ENCODE results near the gene PEPD.
A peak's percentile ranks its signal among the peaks of the same experiment; 100 is the strongest.

Gene PEPD

DNA sequence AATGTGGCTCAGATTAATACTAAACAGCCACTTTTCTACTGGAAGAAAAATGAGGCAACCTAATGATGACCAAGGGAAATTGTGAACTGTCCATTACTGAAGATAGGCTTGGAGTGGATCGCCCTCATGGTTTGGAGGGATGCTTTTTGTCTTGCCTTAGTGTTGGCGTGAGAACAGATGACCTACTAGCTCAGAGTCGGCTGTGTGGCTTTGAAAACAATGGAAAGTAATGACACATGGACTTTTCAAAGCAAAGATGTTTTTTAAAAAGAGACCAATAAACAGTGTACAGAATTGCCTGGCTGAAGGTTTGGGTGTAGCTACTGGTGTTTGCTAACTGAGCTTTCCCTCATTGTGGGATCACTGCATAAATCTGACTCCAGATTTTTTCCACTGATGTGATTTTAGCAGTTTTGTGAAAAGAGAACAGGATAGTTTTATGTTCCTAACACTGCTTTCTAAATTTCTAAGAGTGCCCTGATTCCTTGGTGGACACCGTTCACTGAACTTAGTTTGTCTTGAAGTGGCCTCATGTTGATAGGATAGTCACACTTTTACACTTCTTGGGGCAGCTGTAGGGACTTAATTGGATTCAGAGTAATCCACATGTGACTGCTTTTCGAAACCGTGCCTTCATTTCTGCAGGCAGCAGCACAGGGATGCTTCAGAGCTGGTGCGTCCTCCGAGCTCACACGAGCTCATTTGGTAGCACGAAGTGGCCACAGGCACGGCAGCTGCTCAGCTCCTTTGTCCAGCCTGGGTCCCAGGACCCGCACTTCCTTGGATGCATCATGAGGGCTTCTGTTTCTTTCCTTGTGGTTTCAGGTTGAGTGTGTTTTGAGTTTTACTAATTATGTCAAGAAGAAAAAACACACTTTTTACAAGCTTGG, 143.8 kb downstream of the PEPD start:
- DNase-seq: no peak

DNA sequence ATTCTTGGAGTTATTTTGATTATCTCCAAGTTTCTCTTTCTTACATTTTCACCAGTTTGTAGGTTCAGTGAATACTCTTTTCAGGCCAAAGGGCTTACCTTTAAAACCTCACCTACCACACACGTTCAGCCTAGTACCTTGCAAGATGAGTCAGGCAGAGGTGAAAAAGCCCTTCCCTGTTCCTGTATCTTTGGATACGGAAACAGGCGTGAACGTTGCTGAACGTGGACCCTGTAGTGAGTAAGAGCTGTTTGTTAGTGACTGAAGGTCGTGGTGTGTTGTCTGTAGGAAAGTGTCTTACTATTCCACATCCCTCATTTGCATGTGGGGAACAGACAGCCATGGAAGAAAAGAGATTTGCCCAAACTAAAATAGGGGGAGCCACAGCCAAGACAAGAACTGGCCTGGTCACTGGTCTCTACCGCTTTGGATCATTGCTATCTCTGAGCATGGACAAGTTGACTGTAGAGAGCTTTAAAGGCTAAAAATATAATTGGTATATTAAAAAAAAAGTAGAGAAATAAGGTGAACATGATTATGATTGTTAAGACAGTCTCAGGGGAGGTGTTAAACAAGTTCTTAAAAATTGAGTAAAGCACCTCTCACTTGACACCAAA, 144.5 kb downstream of the PEPD start:
- DNase-seq: no peak

DNA sequence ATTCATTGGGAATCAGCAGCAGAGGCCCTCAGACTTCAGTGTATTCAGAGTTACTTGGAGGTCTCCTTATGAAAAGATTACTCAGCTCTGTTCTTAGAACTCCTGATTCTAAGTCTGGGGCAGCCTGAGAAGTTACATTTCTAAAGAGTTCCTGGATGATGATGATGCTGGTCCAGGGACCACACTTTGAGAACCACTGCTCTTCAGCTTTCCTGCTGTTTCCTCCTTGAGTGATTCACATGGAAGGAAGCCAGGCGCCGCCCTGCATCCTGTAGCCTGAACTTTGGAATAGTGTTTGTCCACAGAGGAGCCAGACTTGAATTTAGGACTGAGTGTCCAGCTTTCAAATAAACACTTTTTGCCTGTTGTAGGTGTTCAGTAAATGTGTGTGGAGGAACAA, 145.2 kb downstream of the PEPD start:
- DNase-seq: peak; percentile 91

DNA sequence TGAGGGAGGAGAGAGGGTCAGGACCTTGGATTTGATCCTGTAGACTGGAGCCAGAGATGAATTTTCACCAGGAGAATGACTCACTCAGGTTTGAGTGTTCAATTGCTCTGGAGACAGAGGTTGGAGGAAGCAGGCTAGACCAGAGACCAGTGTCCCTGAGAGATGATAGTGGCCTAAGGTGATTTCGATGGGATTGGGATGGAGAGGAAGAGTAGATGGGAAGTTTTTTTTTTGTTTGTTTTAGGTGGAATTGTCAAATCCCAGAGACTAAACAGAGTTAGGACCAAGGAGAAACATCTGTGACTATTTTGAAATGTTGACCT, 145.8 kb downstream of the PEPD start:
- DNase-seq: peak; percentile 56

DNA sequence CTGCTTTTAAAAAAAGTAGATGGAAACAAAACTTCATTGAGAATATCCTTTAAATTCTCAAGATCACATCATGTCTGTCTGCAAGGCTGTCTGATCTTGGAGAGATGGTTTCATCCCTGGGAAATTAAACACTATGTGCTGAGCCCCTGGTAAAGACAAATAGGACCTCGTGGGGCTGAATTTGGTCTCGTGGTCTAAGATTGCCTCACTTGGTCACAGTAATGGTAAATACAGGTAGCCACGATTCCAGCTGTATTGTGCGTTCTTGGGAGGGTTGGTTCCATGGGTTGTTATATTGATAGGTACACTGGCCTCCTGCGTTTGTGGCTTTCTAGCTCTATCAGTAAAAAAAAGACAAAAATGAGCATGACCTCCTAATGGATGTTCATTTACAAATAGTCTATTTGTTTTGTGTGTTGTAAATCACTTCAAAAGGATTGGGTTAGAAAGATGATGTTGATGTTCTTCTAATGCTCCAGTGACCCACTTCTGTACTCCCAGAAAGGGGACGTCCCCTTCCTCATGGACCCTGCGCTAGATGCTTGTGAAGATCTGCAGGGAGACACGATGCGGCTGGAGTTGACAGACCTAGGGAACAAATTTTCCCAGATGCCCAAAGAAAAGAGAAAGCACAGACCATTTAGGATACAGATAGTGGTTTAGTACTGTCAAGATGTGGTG, 146.3 kb downstream of the PEPD start:
- no peak for DNase-seq

DNA sequence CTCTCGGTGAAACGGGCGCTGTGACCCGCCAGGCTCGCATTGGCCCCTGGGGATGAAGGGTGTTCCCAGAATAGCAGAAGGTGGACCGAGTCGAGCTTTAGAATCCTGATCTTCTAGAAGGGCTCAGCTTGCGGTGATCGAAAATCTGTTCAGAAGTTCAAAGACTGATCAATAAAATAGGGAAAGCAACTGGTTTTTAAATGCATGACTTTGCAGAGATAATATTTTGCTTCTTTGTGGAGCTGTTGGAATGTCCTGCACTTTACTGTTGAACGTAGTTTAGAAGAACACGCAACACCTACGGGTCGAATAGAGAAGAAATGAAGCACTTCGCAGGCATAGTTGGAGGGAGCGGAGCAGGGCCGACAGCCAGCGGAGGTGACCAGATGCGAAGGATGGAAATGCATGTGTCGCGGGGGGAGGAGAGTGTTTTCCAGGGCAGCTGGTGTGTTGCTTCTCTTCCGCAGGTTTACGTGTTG, 147.3 kb downstream of the PEPD start:
- DNase-seq: peak; percentile 27

DNA sequence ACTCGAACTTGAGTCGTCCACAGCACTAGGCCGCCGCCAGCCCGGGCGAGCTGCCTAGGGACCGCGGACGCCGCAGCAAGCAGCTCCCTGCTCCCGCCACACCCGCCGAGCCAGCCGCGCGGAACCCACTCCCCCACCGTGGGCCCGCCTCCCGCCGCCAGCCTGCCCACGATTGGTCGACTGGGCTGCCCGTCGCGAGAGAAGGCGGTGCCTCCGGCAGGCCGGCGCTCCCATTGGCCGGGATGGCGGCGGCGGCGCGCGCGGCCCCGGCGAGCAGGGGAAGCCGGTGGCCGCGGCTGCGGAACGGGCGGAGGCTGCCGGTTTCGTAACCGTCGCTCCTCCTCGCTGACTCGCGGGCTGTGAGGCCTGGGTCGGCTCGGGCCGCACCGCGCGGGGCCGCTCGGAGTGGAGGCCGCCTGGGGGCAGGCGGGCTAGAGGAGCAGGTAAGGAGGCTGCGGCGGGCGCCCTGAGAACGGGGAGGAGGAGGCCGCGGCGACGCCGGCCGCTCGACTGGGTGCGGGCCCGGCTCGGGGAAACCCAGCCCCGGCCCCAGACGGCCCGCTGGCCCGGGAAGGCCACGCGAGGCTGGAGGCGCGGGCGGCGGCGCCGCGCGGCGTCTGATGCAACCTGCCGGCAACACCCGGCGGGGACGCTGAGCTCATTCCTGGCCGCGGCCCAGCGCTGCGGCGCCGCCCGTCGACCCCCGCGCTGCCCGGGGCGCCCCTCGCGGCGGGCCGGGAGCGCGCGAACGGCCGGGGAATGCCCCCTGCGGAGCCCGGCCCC, 147.9 kb downstream of the PEPD start, which contains the start of gene CEBPG:
CEBPG (plus strand) TSS at position 257 of the 783 bp plus-strand sequence. CDS start 5,531 bp downstream, outside the sequence.
- DNase-seq: peak; percentile 92

DNA sequence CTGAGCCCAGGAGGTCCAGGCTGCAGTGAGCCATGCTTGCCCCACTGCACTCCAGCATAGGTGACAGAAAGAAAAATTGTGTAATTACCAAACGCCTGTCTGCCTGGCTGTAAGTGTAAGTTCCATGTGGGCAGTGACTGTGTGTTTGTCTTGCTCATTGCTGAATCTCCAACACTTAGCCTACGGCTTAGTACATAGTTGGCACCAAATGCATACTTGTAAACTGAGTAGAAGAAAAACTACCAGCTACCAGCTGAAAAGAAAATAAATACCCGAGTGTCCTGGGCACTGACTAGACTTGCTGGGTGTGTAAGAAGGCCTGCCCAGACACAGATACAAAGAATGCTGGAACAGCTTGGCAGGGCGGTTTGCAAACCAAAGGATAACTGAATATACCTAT, 150.8 kb downstream of the PEPD start:
- no peak for DNase-seq

DNA sequence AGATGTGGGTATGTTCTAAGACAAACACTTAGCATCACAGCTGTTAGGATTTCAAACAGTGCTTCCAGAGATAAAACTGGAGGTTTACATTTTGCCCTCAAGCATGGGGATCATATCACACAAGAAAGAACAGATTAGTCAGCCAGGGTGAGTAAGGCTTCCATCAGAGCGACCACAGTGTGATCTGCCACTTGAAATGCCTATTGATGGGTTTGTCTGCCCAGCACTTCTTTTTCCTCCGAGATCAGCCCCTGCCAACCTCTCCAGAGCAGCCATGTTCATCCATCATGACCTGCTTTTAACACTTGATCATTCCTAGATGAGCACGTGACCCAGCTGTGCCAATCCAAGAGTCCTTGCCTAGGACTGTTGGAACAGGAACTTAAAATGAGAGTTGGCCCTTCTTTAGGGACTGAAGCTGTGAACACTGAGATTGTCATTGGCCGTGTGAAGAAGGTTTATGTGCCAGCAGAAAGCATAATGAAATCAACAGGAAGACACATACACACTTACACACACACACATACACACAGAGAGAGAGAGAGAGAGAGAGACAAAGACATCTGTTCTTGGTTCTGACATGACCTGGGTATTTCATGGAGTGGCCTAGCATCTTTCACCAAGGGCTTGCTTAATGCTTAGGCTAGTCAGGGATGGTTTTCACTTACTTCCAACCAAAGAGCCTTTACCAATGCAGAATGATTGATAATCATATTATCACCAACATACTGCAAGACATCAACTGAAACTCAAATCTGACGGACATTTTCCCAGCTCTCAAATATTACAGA, 153.3 kb downstream of the PEPD start:
- DNase-seq: no peak

DNA sequence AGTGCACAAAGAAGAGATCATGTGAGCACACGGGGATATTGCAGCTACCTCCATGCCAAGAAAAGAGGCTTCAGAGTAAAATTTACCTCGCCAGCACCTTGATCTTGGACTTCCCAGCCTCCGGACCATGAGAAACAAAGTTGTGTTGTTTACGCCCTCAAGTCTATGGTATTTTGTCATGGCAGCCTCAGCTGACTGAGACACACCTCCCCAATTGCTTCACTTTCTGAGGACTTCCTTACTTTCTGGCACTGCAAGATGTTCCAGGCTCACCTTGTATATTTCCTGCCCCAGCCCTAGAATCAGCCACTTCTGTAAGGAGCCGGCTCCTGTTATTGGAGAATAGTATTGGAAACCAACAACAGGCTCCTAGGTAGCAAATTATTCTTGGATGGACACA, 154.7 kb downstream of the PEPD start:
- no peak for DNase-seq

DNA sequence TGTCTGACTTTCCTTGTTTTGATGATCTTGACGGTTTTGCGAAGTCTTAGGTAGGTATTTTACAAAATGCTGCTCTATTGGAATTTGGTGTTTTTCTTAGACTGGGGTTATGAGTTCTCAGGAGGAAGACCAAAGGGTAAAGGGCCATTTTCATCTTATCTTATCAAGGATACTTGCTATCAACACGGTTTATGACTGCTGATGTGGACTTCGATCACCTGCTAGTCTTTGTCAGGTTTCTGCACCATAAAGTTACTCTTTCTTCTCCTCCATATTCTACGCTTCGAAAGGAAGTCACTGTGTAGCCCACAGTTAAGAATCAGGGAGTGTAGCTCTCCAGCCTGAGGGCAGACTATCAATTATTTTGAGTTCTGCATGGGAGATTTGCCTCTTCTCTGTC, 155.5 kb downstream of the PEPD start:
- no peak for DNase-seq

DNA sequence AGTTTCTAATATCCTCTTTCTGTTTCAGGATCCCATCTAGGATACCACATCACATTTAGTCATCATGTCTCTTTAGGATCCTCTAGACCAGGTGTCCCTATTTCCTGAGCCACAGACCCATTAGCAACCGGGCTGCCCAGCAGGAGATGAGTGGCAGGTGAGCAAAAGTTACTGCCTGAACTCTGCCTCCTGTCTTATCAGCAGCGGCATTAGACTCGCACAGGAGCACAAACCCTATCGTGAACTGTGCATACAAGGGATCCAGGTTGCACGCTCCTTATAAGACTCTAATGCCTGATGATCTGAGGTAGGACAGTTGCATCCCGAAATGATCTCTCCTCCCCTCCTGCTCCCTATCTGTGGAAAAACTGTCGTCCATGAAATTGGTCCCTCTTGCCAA, 155.9 kb downstream of the PEPD start:
- no peak for DNase-seq

DNA sequence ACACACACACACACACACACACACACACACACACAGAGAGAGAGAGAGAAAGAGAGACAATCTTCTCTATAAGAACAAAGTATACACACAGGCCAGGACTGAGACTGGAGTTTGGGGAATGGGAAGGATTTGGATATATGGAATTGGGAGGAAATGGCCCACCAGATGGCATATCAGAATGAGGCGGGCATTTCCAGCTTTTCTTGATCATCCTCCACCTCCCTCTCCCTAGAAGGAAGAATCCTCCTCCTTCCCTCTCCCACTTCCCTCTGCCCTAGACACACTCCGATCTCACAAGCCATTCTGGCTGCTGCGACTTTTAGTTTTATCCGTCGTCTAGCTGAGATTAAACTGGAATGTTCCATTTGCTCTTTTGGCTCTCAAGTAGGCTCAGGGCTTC, 158.1 kb downstream of the PEPD start:
- no peak for DNase-seq

DNA sequence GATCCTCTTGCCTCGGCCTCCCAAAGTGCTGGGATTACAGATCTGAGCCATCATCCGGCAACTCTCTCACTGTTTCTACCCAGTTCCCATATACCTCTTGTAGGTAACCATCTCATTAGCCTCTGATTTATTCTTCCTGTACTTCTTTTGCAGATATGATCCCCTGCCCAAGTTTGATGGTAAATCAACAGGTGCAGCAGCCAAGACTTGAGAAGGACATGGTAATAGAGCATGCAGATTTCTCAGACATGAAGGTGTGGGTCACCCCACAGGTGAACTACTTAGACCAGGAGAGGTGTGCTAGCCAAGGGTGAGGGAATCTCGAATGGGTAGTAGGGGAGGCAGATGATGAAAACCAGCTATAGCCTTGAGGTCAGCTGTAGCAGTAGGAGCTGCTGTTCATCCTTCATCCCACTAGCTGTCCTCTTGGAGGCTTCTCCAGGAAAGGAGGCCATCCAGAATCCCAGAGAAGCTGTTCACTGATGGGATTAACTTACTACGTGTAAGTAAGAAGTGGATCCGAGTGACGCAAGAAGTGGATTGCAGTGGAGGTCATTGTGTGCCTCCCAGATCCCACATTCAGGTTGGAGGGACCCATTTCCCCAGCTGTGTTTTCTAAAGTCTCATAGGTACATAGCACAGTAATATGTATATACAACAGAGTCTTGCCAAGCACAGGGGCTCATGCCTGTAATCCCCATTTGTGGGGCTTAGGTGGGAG, 158.9 kb downstream of the PEPD start:
- DNase-seq: no peak

DNA sequence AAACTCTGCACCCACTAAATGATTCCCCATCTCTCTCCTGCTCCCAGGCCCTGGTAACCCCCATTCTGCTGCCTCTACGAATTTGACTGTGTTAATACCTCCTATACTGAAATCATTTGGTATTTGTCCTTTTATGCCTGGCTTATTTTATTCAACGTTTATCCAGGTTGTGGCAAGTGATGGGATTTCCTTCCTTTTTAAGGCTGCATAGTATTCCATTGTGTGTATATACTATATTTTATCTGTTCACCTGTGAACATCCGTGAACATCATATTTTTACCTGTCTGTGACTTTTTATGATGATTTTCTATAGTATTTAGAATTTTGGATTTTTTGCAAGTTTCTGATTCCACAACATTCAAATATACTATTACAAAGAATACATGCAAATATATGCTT, 162.0 kb downstream of the PEPD start:
- DNase-seq: no peak

DNA sequence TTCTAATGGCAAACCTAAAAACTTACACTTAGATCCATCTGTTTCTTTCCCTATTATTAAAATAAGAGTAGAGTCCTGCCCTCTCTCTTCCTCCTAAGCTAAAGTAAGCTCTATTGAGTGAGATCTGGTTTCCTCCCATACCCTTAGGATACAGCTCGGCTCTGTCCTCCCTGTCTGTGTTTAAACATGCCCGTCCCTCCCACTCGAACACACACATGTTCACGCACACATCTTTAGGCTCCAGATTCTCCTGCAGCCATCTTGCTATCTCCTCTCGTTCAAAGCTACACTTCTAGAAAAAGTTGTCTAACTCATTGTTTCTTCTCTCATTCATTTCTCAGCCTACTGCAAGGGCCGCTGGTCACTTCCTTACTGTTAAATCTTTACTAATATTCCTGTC, 163.2 kb downstream of the PEPD start:
- no peak for DNase-seq

DNA sequence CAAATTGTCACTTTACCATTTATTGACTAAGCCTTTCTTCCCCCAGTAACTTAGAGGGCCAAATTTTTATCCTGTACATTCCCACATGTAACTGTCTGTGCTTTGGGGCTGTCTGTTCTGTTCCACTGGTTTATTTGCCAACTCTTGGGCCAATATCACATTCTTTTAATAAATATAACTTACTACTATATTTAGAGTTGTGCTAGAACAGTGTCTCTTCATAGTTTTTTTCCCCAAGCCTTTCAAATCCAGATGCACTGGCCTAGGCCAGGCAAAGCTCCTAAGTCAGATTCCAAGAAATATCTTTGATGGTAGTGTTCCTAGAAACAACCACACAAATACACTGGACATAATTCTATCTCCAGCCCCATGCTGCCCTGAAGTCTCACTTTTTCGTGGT, 164.0 kb downstream of the PEPD start:
- DNase-seq: no peak

DNA sequence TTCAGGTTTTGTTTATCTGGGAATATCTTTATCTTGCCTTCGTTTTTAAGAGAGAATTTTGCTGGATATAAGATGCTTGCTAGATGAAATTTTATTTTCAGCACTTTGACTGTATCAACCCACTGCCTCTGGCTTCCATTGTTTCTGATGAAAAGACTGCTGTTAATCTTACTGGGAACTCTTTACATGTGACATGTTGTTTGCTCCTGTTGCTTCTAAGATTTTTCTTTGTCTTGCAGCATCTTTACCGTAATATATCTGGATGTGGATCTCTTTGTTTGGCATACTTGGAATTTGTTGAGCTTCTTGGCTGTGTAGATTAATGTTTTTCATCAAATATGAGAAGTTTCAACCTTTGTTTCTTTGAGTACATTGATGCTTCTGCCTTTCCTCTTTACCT, 166.1 kb downstream of the PEPD start:
- DNase-seq: no peak

DNA sequence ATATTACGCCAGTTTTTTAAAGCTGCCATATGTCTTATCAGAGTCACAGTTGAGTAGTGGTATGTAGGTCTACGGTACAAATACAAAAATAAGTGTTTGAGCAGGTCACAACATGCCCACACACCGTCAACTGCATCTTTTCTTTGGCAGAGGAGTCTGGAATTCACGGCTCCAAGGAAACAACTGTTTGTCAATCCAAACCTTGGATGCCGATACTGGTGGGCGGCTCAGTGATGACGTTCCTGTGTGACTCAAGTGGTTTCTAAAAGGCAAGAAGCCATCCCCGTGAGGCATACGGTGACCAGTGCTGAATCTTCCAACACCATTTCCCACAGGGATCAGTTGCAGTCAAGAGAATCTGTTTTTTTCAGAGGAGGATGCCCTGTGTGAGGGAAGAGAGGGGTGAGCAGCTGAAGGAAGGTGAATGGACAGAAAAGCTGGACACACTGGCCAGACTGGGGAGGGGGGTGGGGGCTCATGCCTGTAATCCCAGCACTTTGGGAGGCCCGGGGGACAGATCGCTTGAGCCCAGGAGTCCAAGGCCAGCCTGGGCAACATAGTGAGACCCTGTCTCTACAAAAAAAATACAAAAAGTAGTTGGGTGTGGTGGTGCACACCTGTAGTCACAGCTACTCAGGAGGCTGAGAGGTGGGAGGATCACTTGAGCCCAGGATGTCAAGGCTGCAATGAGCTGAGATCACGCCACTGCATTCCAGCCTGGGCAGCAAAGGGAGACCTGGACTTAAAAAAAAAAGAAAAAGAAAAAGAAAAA, 170.9 kb downstream of the PEPD start:
- no peak for DNase-seq

Data from fibroblast of upper back skin (primary cell).